Measurements from ENCODE around the gene ZNF175. TPM values are rescaled to one million over a fixed set of nuclear protein-coding genes. Genes with fewer than 3 reads are reported as not detected.

ZNF175 gene
- total and polyA plus RNA-seq, 2 experiments from 2014 or later = 2.3 to 6.3 TPM

- TF ChIP-seq ETS1 (IDR thresholded peaks at IDR 0.05) (no peak), JUNB (IDR thresholded peaks at IDR 0.05; ENCODE audit: unreplicated experiment) (no peak), NANOG (IDR thresholded peaks at IDR 0.05; ENCODE audit: borderline replicate concordance) (no peak), CREB1 (CRISPR knock-in tag; IDR thresholded peaks at IDR 0.05; ENCODE audit: low read depth) (no peak), ZNF331 (CRISPR knock-in tag; IDR thresholded peaks at IDR 0.05; ENCODE audit: low read depth) (no peak), POLR2AphosphoS5 (IDR thresholded peaks at IDR 0.05; ENCODE audit: low read depth) (no peak)
These were observed 2.2 kb downstream of the ZNF175 start (continued) for GRCh38 chr19:51573331-51573730.

GRCh38 chr19:51576850-51577249 lies 5.8 kb downstream of the ZNF175 start:
- Mint-ChIP-seq H3K4me1 (peaks cover 6% of the 10 kb centered on the region; the same call in 2 of the 3 replicates), H3K27me3 (ENCODE audit: insufficient read depth, low read depth, poor library complexity) (peaks cover 2% of the 10 kb centered on the region), H3K9me3 (no peaks in the 10 kb centered on the region), H3K36me3 (ENCODE audit: low read depth) (peaks cover 27% of the 10 kb centered on the region), H3K4me3 (no peak overlapping the region), H3K27ac (no peak overlapping the region)
- Histone ChIP-seq H4K20me1 (replicated peaks; ENCODE audit: insufficient read depth) (no peaks in the 10 kb centered on the region), H2AFZ (no peak overlapping the region), H3K4me2 (no peak overlapping the region), H3K4me1 (ENCODE audit: insufficient read depth) (no peaks in the 10 kb centered on the region), H3K79me2 (replicated peaks; ENCODE audit: insufficient read depth) (peaks cover 7% of the 10 kb centered on the region), H3F3A (replicated peaks; ENCODE audit: low read depth) (no peaks in the 10 kb centered on the region), H3K27ac (ENCODE audit: low read depth) (no peak overlapping the region), H3K36me3 (ENCODE audit: insufficient read depth) (peaks cover 14% of the 10 kb centered on the region; the same call in 1 of the 2 replicates), H3K9me2 (ENCODE audit: insufficient read depth) (no peaks in the 10 kb centered on the region), H3K4me3 (no peak overlapping the region), H3K27me3 (ENCODE audit: insufficient read depth) (no peaks in the 10 kb centered on the region)
- ATAC-seq (no peak), DNase-seq (ENCODE audit: low spot score) (no peak)
- TF ChIP-seq POLR2AphosphoS5 (IDR thresholded peaks at IDR 0.05; ENCODE audit: low read depth) = no peak
- TF ChIP-seq, protein P1, sequence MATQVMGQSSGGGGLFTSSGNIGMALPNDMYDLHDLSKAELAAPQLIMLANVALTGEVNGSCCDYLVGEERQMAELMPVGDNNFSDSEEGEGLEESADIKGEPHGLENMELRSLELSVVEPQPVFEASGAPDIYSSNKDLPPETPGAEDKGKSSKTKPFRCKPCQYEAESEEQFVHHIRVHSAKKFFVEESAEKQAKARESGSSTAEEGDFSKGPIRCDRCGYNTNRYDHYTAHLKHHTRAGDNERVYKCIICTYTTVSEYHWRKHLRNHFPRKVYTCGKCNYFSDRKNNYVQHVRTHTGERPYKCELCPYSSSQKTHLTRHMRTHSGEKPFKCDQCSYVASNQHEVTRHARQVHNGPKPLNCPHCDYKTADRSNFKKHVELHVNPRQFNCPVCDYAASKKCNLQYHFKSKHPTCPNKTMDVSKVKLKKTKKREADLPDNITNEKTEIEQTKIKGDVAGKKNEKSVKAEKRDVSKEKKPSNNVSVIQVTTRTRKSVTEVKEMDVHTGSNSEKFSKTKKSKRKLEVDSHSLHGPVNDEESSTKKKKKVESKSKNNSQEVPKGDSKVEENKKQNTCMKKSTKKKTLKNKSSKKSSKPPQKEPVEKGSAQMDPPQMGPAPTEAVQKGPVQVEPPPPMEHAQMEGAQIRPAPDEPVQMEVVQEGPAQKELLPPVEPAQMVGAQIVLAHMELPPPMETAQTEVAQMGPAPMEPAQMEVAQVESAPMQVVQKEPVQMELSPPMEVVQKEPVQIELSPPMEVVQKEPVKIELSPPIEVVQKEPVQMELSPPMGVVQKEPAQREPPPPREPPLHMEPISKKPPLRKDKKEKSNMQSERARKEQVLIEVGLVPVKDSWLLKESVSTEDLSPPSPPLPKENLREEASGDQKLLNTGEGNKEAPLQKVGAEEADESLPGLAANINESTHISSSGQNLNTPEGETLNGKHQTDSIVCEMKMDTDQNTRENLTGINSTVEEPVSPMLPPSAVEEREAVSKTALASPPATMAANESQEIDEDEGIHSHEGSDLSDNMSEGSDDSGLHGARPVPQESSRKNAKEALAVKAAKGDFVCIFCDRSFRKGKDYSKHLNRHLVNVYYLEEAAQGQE (IDR thresholded peaks at IDR 0.05; ENCODE audit: unreplicated experiment) = no peak
- no peak for TF ChIP-seq EZH2 (IDR thresholded peaks at IDR 0.05; ENCODE audit: low read depth, unreplicated experiment)
- TF ChIP-seq EZH2phosphoT487 (IDR thresholded peaks at IDR 0.05; ENCODE audit: unreplicated experiment) = no peak
- TF ChIP-seq, protein P2, sequence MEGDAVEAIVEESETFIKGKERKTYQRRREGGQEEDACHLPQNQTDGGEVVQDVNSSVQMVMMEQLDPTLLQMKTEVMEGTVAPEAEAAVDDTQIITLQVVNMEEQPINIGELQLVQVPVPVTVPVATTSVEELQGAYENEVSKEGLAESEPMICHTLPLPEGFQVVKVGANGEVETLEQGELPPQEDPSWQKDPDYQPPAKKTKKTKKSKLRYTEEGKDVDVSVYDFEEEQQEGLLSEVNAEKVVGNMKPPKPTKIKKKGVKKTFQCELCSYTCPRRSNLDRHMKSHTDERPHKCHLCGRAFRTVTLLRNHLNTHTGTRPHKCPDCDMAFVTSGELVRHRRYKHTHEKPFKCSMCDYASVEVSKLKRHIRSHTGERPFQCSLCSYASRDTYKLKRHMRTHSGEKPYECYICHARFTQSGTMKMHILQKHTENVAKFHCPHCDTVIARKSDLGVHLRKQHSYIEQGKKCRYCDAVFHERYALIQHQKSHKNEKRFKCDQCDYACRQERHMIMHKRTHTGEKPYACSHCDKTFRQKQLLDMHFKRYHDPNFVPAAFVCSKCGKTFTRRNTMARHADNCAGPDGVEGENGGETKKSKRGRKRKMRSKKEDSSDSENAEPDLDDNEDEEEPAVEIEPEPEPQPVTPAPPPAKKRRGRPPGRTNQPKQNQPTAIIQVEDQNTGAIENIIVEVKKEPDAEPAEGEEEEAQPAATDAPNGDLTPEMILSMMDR (conservative IDR thresholded peaks at IDR 0.05; ENCODE audit: low read depth in 2 of 2) = no peak
- no peak for TF ChIP-seq ZNF114 (CRISPR knock-in tag; IDR thresholded peaks at IDR 0.05)
- no peak for TF ChIP-seq NANOG (IDR thresholded peaks at IDR 0.05; ENCODE audit: borderline replicate concordance)
- no peak for TF ChIP-seq ETS1 (IDR thresholded peaks at IDR 0.05)
- no peak for TF ChIP-seq ZNF331 (CRISPR knock-in tag; IDR thresholded peaks at IDR 0.05; ENCODE audit: low read depth)
- TF ChIP-seq CREB1 (CRISPR knock-in tag; IDR thresholded peaks at IDR 0.05; ENCODE audit: low read depth) = no peak
- TF ChIP-seq STAT1 (IDR thresholded peaks at IDR 0.05; ENCODE audit: unreplicated experiment) = no peak
- TF ChIP-seq JUNB (IDR thresholded peaks at IDR 0.05; ENCODE audit: unreplicated experiment) = no peak
